ENCODE measurements around the gene PCP4L1.

- TF ChIP-seq GATA2 (IDR thresholded peaks at IDR 0.05; ENCODE audit: low read depth, low read length) = no peak
- no peak for TF ChIP-seq GATA3 (IDR thresholded peaks at IDR 0.05; ENCODE audit: low read depth, low read length)
These were observed 65.5 kb downstream of the PCP4L1 start for GRCh38 chr1:161324020-161324419.
